Transverse colon (tissue), 4 donors: ENCODE measurements around the gene TNRC6B. TPM values are rescaled to one million over a fixed set of nuclear protein-coding genes. Genes with fewer than 3 reads are reported as not detected.
A peak's percentile ranks its signal among the peaks of the same experiment; 100 is the strongest.

Source experiments
- DNase-seq: peaks from one replicate; pipeline ENCODE4 v3.0.0-alpha.2; 2019
- H3K27ac ChIP-seq, 4 donors: fragments of 200-600 bp; sonication (generic); 2 replicates each; pipeline ENCODE4 v1.5.1; 2016 to 2018; ENCODE audit warnings: inconsistent platforms in 4 of 4
- H3K27me3 ChIP-seq: fragments of 200-600 bp; sonication (generic); 2 replicates; pipeline ENCODE4 v1.5.1; 2017; ENCODE audit warnings: inconsistent platforms
- H3K36me3 ChIP-seq, 4 donors: fragments of 200-600 bp; sonication (generic); 2 replicates each; pipeline ENCODE4 v1.5.1; 2017 to 2019; ENCODE audit warnings: inconsistent platforms in 4 of 4
- H3K4me1 ChIP-seq, 4 donors: fragments of 200-600 bp; sonication (generic); 2 replicates each; pipeline ENCODE4 v1.5.1; 2017 to 2020; ENCODE audit warnings: inconsistent platforms in 4 of 4
- H3K4me3 ChIP-seq, 4 donors: fragments of 200-600 bp; sonication (generic); 1 replicate in 1 of 4; 2 replicates in 3 of 4; pipeline versions ENCODE4 v1.5.1 to v1.6.1; 2017 to 2019; ENCODE audit warnings: inconsistent platforms in 4 of 4
- H3K9me3 ChIP-seq, 2 donors: fragments of 200-600 bp; sonication (generic); 2 replicates each; pipeline ENCODE4 v1.5.1; 2017 to 2019; ENCODE audit warnings: inconsistent platforms in 2 of 2
- EP300 ChIP-seq: sonication (generic); formaldehyde crosslinking; IDR thresholded peaks from one replicate; pipeline ENCODE4 v1.6.1; 2017; ENCODE audit warnings: antibody characterized with exemption, low read depth
- POLR2A ChIP-seq: fragments of 450-650 bp; IDR thresholded peaks from one replicate; pipeline ENCODE4 v1.6.1; 2016; ENCODE audit warnings: antibody characterized with exemption, mild to moderate bottlenecking, moderate library complexity
- POLR2AphosphoS5 ChIP-seq, 3 donors: sonication (generic); formaldehyde crosslinking; IDR thresholded peaks; one replicate each; pipeline ENCODE4 v1.6.1; 2016; ENCODE audit warnings: antibody characterized with exemption in 3 of 3
- WGBS, 2 donors: methylation state at CpG; one replicate each; pipeline ENCODE4 v1.1.5; 2018; ENCODE audit warnings: low coverage in 1 of 2; 5-methylcytosine and 5-hydroxymethylcytosine counted together
- in situ Hi-C, 4 donors: fragments of 200-750 bp; cut with MboI; loops; one replicate each; pipeline versions ENCODE4 v1.15.0 to v1.15.1; 2017; ENCODE audit warnings: low sequenced_read_pairs in 3 of 4, low pct_ligation_motif_present in 1 of 4, low pct_unique_long_range_greater_than_20kb in 1 of 4
- intact Hi-C: fragments of 100-400 bp; cut with DNase I; formaldehyde crosslinking; loops from one replicate; pipeline ENCODE4 v1.15.1; 2023; ENCODE audit warnings: low total_unique reads
- total RNA-seq, 4 donors: library from RNA; depleted of rRNA; stranded (reverse); fragments of >200 nt; gene quantifications; one replicate each; pipeline ENCODE4 v1.1.0, GENCODE V29; 2016
- TF ChIP-seq, protein P1 (sequence below), 5 experiments: fragments of 200-600 bp in 3 of 5; fragments of 450-650 bp in 2 of 5; sonication (generic) in 3 of 5; IDR thresholded peaks; 1 replicate in 2 of 5; 2 replicates in 3 of 5; pipeline ENCODE4 v1.5.1; 2016 to 2017; ENCODE audit warnings: antibody characterized with exemption in 5 of 5, inconsistent platforms in 3 of 5, mild to moderate bottlenecking in 2 of 5, moderate library complexity in 1 of 5

TNRC6B gene
- total RNA-seq, 4 donors from 2014 or later: 36.7 to 108 (median 54.0) TPM

DNA sequence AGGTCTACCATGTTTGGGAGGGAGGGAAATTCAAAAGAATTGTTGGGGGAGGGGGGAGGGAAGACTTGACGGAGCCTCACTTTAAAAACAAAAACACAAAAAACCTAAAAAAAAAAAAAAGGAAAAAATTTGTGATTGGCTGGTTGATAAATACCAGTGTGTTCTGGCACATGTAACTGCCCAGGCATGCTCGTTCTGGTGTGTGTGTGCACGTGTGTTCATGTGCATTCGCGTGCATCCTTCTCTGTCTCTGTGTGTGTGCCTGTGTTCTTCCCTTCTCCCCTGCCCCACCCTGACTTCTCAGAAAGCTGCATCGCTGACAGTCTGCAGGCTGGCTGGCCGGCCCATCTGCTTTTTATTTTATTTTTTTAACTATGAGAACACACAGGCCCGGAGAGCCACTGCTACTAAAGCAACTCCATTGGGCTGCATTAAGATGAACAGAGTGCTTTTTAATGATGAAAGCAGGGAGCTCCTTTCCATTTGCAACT, 146.0 kb downstream of the TNRC6B start:
- Histone ChIP-seq H3K27me3 (no peaks in the 10 kb centered on the region), H3K27ac (peak overlapping the region; percentile 20 to 66 (median 55)), H3K4me1 (peaks cover 0 to 17% (median 5%) of the 10 kb centered on the region in 4 donors), H3K4me3 (no peak overlapping the region), H3K36me3 (peaks cover 0 to 35% (median 11%) of the 10 kb centered on the region in 4 donors), H3K9me3 (no peaks in the 10 kb centered on the region)
- intact Hi-C loops (no loop called here), in situ Hi-C loops (no loop called here)
- no peak for TF ChIP-seq POLR2A
- TF ChIP-seq POLR2AphosphoS5 (IDR thresholded peaks at IDR 0.05): peak in 1 of 3 donors; percentile 27
- DNase-seq: no peak
- 54 to 76% methylated on average over 4 to 8 of the region's 8 CpGs for WGBS, 2 donors

- TF ChIP-seq, protein P1, sequence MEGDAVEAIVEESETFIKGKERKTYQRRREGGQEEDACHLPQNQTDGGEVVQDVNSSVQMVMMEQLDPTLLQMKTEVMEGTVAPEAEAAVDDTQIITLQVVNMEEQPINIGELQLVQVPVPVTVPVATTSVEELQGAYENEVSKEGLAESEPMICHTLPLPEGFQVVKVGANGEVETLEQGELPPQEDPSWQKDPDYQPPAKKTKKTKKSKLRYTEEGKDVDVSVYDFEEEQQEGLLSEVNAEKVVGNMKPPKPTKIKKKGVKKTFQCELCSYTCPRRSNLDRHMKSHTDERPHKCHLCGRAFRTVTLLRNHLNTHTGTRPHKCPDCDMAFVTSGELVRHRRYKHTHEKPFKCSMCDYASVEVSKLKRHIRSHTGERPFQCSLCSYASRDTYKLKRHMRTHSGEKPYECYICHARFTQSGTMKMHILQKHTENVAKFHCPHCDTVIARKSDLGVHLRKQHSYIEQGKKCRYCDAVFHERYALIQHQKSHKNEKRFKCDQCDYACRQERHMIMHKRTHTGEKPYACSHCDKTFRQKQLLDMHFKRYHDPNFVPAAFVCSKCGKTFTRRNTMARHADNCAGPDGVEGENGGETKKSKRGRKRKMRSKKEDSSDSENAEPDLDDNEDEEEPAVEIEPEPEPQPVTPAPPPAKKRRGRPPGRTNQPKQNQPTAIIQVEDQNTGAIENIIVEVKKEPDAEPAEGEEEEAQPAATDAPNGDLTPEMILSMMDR (IDR thresholded peaks at IDR 0.05): no peak
- peak in 2 of 3 donors; percentile 24 to 70 for TF ChIP-seq POLR2AphosphoS5 (IDR thresholded peaks at IDR 0.05)
- no peak for TF ChIP-seq EP300
- TF ChIP-seq POLR2A: peak; percentile 45
- Histone ChIP-seq H3K4me3 (no peak overlapping the region), H3K36me3 (peaks cover 0 to 31% (median 11%) of the 10 kb centered on the region in 4 donors), H3K27ac (peak overlapping the region; percentile 20 to 66 (median 55)), H3K9me3 (no peaks in the 10 kb centered on the region), H3K27me3 (no peaks in the 10 kb centered on the region), H3K4me1 (peaks cover 0 to 17% (median 5%) of the 10 kb centered on the region in 4 donors)
- WGBS, 2 donors: 79 to 81% methylated on average over 19 of the region's 19 CpGs
- in situ Hi-C loops: no loop called here
- peak; percentile 31 for DNase-seq
- intact Hi-C loops: no loop called here
These were observed 147.0 kb downstream of the TNRC6B start for GRCh38 chr22:40324468-40325305.

DNA sequence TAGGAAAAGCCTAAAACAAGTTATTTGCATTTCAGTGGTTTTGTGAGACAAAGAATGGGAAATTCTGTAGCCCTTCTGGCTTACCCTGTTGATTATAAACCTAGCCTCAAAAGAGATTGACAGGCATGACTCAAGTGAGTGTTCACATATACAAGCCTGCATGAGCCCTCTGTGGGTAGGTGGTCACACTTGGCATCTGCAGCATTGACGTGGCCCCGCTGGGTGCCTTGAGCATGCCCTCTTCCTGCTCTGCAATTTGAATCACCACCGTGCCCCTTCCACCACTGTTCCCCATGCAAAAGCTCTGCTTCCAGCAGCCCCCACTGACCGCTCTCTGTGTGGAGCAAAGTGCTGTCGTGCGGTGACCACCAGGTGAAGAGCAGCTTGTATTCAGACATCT, 147.6 kb downstream of the TNRC6B start:
- in situ Hi-C loops: no loop called here
- Histone ChIP-seq H3K4me3 (no peak overlapping the region), H3K9me3 (no peaks in the 10 kb centered on the region), H3K4me1 (peaks cover 0 to 17% (median 5%) of the 10 kb centered on the region in 4 donors), H3K27ac (peak overlapping the region; percentile 20 to 66 (median 55)), H3K27me3 (no peaks in the 10 kb centered on the region), H3K36me3 (peaks cover 0 to 26% (median 11%) of the 10 kb centered on the region in 4 donors)
- intact Hi-C loops: no loop called here
- no peak for TF ChIP-seq POLR2AphosphoS5 (IDR thresholded peaks at IDR 0.05)
- TF ChIP-seq POLR2A: no peak
- TF ChIP-seq EP300: no peak
- TF ChIP-seq, protein P1 (IDR thresholded peaks at IDR 0.05): no peak
- WGBS, 2 donors: 91% methylated on average over 6 of the region's 6 CpGs; no CpG with 5 or more reads in 1 of the 2 donors
- DNase-seq: no peak

- in situ Hi-C loops (no loop called here), intact Hi-C loops (no loop called here)
- TF ChIP-seq EP300: no peak
- Histone ChIP-seq H3K27ac (peak overlapping the region in 3 of 4 donors; percentile 19 to 44 (median 30)), H3K9me3 (no peaks in the 10 kb centered on the region), H3K36me3 (peaks cover 0 to 11% (median 5%) of the 10 kb centered on the region in 4 donors), H3K4me1 (peaks cover 0 to 17% (median 5%) of the 10 kb centered on the region in 4 donors), H3K4me3 (no peak overlapping the region), H3K27me3 (no peaks in the 10 kb centered on the region)
- DNase-seq: no peak
- 65 to 79% methylated on average over 3 to 10 of the region's 10 CpGs for WGBS, 2 donors
These were observed 149.4 kb downstream of the TNRC6B start for GRCh38 chr22:40326905-40327735.
